ENCODE measurements around the gene ROR1. TPM values are rescaled to one million over a fixed set of nuclear protein-coding genes. Genes with fewer than 3 reads are reported as not detected.

Gene ROR1
- total RNA-seq, 1 donor from 2014 or later, result 131 TPM

- DNase-seq (ENCODE audit: low spot score), result no peak
- H3K4me3 Mint-ChIP-seq (ENCODE audit: unreplicated experiment), result no peak overlapping the region
- TF ChIP-seq, protein P1, sequence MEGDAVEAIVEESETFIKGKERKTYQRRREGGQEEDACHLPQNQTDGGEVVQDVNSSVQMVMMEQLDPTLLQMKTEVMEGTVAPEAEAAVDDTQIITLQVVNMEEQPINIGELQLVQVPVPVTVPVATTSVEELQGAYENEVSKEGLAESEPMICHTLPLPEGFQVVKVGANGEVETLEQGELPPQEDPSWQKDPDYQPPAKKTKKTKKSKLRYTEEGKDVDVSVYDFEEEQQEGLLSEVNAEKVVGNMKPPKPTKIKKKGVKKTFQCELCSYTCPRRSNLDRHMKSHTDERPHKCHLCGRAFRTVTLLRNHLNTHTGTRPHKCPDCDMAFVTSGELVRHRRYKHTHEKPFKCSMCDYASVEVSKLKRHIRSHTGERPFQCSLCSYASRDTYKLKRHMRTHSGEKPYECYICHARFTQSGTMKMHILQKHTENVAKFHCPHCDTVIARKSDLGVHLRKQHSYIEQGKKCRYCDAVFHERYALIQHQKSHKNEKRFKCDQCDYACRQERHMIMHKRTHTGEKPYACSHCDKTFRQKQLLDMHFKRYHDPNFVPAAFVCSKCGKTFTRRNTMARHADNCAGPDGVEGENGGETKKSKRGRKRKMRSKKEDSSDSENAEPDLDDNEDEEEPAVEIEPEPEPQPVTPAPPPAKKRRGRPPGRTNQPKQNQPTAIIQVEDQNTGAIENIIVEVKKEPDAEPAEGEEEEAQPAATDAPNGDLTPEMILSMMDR (IDR thresholded peaks at IDR 0.05), result no peak
- no peaks in the 10 kb centered on the region for H3K9me3 Mint-ChIP-seq (ENCODE audit: low read depth)
- no peak overlapping the region for H3K27ac Mint-ChIP-seq (ENCODE audit: unreplicated experiment)
- no peaks in the 10 kb centered on the region for H3K27me3 Mint-ChIP-seq (ENCODE audit: low read depth)
- peaks cover 10% of the 10 kb centered on the region for H3K36me3 Mint-ChIP-seq (ENCODE audit: low read depth)
- H3K4me1 Mint-ChIP-seq (ENCODE audit: low read depth), result peaks cover 52% of the 10 kb centered on the region
These were observed 300.9 kb downstream of the ROR1 start for GRCh38 chr1:64074767-64075166.

DNA sequence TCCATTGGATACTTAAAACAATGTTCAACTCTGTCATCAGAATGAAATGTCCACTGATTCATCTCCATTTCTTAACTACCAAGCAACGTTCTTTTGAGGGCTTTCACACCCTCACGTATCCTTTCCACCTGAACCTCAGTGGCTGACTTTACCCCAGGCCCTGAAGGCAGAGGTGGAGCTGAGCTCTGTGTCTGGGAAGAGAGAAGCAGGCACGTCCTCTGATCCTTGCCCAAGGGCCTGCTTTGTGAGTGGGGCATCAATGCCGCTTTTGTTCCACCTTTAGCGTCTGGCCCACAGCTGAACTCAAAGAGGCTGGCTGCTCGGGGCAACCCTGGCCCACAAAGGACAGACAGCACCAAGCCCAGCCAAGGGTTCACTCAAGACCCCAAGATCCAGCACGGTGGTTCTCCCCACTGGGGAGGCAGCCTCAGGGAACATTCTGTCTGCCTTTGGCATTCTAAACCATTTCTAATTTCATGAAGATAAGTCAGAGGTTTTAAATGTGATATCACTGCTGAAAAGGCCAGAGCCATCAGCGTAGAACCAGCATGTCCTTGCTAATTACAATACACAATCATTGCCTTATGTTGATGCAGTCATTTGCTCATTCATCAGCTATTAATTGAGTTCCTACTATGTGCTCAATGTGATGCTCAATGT lies 303.6 kb downstream of the ROR1 start:
- H3K36me3 Mint-ChIP-seq (ENCODE audit: low read depth), result peaks cover 1% of the 10 kb centered on the region
- peak overlapping the region; percentile 58 for H3K27ac Mint-ChIP-seq (ENCODE audit: unreplicated experiment)
- no peaks in the 10 kb centered on the region for H3K9me3 Mint-ChIP-seq (ENCODE audit: low read depth)
- H3K4me3 Mint-ChIP-seq (ENCODE audit: unreplicated experiment), result no peak overlapping the region
- TF ChIP-seq, protein P1 (IDR thresholded peaks at IDR 0.05), result no peak
- DNase-seq (ENCODE audit: low spot score), result no peak
- no peaks in the 10 kb centered on the region for H3K27me3 Mint-ChIP-seq (ENCODE audit: low read depth)
- peaks cover 48% of the 10 kb centered on the region for H3K4me1 Mint-ChIP-seq (ENCODE audit: low read depth)

GRCh38 chr1:64080941-64081562 lies 307.2 kb downstream of the ROR1 start:
- H3K36me3 Mint-ChIP-seq (ENCODE audit: low read depth), result peaks cover 2% of the 10 kb centered on the region
- no peaks in the 10 kb centered on the region for H3K27me3 Mint-ChIP-seq (ENCODE audit: low read depth)
- no peak overlapping the region for H3K4me3 Mint-ChIP-seq (ENCODE audit: unreplicated experiment)
- peak overlapping the region; percentile 79 for H3K27ac Mint-ChIP-seq (ENCODE audit: unreplicated experiment)
- TF ChIP-seq, protein P1 (IDR thresholded peaks at IDR 0.05), result no peak
- peaks cover 24% of the 10 kb centered on the region for H3K4me1 Mint-ChIP-seq (ENCODE audit: low read depth)
- H3K9me3 Mint-ChIP-seq (ENCODE audit: low read depth), result no peaks in the 10 kb centered on the region
- no peak for DNase-seq (ENCODE audit: low spot score)

- no peak for DNase-seq (ENCODE audit: low spot score)
- H3K27me3 Mint-ChIP-seq (ENCODE audit: low read depth), result no peaks in the 10 kb centered on the region
- TF ChIP-seq, protein P1 (IDR thresholded peaks at IDR 0.05), result no peak
- peaks cover 32% of the 10 kb centered on the region for H3K4me1 Mint-ChIP-seq (ENCODE audit: low read depth)
- H3K27ac Mint-ChIP-seq (ENCODE audit: unreplicated experiment), result no peak overlapping the region
- H3K9me3 Mint-ChIP-seq (ENCODE audit: low read depth), result no peaks in the 10 kb centered on the region
- H3K36me3 Mint-ChIP-seq (ENCODE audit: low read depth), result peaks cover 2% of the 10 kb centered on the region
- no peak overlapping the region for H3K4me3 Mint-ChIP-seq (ENCODE audit: unreplicated experiment)
These were observed 308.6 kb downstream of the ROR1 start for GRCh38 chr1:64082459-64082858.

DNA sequence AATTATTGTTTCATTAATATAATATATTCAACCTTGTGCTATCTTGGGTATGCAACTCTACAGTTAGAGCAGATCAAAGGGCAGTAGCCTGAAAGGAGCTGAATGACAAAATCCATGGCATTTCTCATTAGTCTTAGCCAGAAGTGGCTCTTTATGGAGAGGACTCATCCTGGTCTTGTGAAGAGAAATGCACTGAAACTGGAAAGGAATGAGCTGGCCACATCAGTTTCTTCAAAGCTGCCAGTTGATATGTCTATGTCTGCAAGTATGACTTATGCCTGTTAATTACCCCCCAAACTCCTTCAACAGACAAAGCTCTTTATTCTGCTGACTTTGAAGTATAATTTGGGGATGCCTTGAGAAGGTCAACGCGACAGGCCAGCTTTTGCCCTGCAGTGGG lies 310.6 kb downstream of the ROR1 start:
- no peak for DNase-seq (ENCODE audit: low spot score)
- H3K36me3 Mint-ChIP-seq (ENCODE audit: low read depth), result peaks cover 2% of the 10 kb centered on the region
- H3K4me3 Mint-ChIP-seq (ENCODE audit: unreplicated experiment), result no peak overlapping the region
- TF ChIP-seq, protein P1 (IDR thresholded peaks at IDR 0.05), result no peak
- H3K27ac Mint-ChIP-seq (ENCODE audit: unreplicated experiment), result peak overlapping the region; percentile 43
- H3K9me3 Mint-ChIP-seq (ENCODE audit: low read depth), result no peaks in the 10 kb centered on the region
- no peaks in the 10 kb centered on the region for H3K27me3 Mint-ChIP-seq (ENCODE audit: low read depth)
- H3K4me1 Mint-ChIP-seq (ENCODE audit: low read depth), result peaks cover 43% of the 10 kb centered on the region
